C4-2B (cell line): ENCODE measurements around the gene GALNT17.

Source experiments
- CTCF ChIP-seq: fragments of 450-650 bp; conservative IDR thresholded peaks from 2 replicates; pipeline ENCODE4 v1.5.1; 2017; ENCODE audit warnings: mild to moderate bottlenecking
- ZFX ChIP-seq: fragments of 450-650 bp; IDR thresholded peaks from 2 replicates; pipeline ENCODE4 v1.6.1; 2017

DNA sequence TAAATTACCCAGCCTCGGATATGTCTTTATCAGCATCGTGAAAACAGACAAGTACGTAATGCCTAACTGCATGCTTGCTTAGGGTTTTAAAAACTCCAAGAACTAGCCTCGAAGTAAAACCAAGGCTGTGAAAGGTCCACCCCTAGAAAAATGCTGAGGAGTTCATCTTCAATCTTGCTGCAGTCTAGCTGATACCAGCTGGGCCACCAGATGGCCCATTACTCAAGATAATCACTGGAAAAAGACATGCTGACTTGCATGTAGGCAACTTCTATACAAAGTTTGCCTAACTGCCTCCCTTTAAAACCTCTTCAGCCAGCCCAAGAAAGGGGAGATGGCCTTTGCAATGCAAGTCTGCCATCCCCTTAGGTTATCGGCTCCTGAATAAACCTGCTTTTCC, 614.1 kb downstream of the GALNT17 start:
- TF ChIP-seq CTCF (no peak), ZFX (no peak)
